Prostate gland (tissue), 2 donors: Measurements from ENCODE around the gene POLR2F.
A peak's percentile ranks its signal among the peaks of the same experiment; 100 is the strongest.

Experiments used
- POLR2A ChIP-seq: fragments of 450-650 bp; IDR thresholded peaks from one replicate; pipeline ENCODE4 v1.6.1; 2016; ENCODE audit warnings: antibody characterized with exemption, mild to moderate bottlenecking
- POLR2AphosphoS5 ChIP-seq: sonication (generic); formaldehyde crosslinking; IDR thresholded peaks from one replicate; pipeline ENCODE4 v1.6.1; 2017; ENCODE audit warnings: antibody characterized with exemption
- TF ChIP-seq, protein P1 (sequence below), 4 experiments: fragments of 200-600 bp in 2 of 4; fragments of 450-650 bp in 2 of 4; sonication (generic) in 2 of 4; IDR thresholded peaks; 1 replicate in 3 of 4; 2 replicates in 1 of 4; pipeline ENCODE4 v1.5.1; 2016 to 2019; ENCODE audit warnings: antibody characterized with exemption in 4 of 4, mild to moderate bottlenecking in 2 of 4, moderate library complexity in 2 of 4

GRCh38 chr22:37933711-37934376 is 19.7 kb upstream of the POLR2F start:
- TF ChIP-seq, protein P1, sequence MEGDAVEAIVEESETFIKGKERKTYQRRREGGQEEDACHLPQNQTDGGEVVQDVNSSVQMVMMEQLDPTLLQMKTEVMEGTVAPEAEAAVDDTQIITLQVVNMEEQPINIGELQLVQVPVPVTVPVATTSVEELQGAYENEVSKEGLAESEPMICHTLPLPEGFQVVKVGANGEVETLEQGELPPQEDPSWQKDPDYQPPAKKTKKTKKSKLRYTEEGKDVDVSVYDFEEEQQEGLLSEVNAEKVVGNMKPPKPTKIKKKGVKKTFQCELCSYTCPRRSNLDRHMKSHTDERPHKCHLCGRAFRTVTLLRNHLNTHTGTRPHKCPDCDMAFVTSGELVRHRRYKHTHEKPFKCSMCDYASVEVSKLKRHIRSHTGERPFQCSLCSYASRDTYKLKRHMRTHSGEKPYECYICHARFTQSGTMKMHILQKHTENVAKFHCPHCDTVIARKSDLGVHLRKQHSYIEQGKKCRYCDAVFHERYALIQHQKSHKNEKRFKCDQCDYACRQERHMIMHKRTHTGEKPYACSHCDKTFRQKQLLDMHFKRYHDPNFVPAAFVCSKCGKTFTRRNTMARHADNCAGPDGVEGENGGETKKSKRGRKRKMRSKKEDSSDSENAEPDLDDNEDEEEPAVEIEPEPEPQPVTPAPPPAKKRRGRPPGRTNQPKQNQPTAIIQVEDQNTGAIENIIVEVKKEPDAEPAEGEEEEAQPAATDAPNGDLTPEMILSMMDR (IDR thresholded peaks at IDR 0.05), result peak; percentile 76 to 98 (median 96)
- TF ChIP-seq POLR2AphosphoS5 (peak; percentile 86), POLR2A (peak; percentile 22)
